GM18858 (cell line): ENCODE measurements around the gene ADSS1.
"Not testable (repeated sequence)": the region's sequence is repeated elsewhere in the genome, so short reads cannot be mapped to it uniquely, and the experiment has no call there.

Experiments used
- ATAC-seq: cut with Tn5 transposase; IDR thresholded peaks from one replicate; pipeline ENCODE4 v1.9.1; 2021; ENCODE audit not compliant: unreplicated experiment

ADSS1 gene

DNA sequence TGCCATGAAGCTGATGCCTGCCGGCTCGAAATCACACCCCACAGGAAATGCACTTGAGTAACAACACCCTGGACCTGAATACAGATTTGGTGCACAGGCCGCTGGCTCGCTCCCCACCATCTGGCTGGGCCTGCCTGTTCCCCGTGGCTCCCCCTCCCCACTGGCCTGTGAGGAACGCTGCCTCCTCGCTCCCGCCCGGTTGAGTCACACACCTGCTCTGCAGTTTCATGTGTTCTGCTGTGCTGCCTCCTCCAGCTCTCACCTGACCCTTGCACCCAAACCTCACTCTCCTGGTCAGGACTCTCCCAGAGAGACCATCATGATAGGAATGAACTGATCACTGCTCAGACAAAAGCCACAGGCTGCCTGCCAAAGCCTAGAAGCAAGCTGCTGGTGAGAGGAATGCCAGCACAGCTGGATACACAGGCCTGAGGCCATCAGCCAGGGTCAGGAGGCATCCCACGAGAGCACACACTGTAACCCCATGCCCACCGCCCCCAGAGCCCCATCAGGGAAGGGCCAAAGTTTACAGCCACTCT, 25.2 kb downstream of the ADSS1 start:
- ATAC-seq = no peak

DNA sequence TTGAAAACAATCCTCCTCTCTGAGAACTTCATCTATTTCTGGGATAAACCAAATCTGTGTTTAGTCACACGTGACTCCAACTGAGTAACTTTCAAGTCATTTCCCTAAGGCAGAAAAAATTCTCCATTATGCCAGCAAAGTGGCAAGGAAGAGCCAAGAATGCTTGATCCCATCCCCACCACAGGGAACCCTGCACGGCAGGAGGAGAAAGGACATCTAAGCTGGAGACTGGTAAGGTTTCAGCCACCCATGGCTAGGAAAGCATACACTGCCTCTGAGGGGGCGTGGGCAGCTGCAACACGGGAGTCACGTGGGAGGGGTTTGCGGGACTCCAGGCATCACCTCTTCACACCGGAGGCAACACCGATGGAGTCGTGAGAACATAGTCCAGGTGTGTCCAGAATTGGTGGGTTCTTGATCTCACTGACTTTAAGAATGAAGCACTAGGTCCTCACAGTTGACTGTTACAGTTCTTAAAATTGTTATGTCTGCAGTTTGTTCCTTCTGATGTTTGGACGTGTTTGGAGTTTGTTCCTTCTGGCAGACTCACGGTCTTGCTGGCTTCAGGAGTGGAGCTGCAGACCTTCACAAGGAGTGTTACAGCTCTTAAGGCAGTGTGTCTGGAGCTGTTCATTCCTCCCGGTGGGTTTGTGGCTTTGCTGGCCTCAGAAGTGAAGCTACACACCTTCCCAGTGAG, 26.2 kb downstream of the ADSS1 start:
- ATAC-seq = no peak

DNA sequence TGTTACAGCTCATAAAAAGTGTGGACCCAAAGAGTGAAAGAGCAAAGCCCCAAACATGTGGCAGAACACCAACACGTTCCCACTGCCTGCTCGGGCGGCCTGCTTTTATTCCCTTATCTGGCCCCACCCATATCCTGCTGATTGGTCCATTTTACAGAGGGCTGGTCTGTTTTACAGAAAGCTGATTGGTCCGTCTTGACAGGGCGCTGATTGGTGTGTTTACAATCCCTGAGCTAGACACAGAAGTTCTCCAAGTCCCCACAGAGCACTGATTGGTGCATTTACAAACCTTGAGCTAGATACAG, 26.7 kb downstream of the ADSS1 start:
- ATAC-seq = not testable (repeated sequence)

DNA sequence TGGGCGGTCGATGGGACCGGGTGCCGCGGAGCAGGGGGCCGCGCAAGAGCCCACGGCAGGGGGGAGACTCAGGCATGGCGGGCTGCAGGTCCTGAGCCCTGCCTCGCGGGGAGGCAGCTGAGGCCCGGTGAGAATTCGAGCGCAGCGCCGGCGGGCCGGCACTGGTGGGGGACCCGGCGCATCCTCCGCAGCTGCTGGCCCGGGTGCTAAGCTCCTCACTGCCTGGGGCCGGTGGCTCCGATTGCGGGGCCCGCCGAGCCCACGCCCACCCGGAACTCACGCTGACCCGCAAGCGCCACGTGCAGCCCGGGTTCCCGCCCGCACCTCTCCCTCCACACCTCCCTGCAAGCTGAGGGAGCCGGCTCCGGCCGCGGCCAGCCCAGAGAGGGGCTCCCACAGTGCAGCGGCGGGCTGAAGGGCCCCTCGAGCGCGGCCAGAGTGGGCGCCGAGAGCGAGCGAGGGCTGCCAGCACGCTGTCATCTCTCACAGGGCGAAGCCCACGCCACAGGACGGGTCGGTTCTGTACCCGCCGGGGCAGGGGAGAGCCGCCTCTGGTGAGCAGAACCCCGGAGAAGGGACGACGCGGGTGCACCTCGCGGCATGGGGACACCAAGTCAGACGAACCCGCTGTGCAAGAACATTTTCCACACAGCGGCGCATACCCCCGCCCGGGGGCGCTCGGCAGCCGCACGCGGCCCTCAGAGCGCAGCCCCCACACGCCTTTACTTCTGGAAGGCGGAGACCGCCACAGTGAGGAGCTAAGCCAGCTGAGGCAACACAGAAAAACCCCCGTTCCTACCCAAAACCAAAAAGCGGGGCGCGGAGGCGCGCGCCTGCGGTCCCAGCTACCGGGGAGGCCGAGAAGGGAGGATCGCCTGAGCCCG, 27.8 kb downstream of the ADSS1 start:
- ATAC-seq = no peak

DNA sequence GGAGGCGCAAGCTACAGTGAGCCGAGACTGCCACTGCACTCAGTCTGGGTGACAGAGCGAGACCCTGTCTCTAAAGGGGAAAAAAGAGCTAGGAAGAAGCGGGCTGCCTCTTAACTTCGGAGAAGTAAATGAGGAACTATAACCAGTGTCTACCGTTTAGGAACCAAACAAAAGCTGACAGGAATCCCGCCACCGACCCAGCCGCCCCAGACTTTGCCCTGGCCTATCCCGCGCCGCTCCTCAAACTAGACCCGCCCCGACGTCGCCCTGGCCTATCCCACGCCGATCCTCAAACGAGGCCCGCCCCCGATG, 28.4 kb downstream of the ADSS1 start:
- peak; percentile 54 for ATAC-seq

DNA sequence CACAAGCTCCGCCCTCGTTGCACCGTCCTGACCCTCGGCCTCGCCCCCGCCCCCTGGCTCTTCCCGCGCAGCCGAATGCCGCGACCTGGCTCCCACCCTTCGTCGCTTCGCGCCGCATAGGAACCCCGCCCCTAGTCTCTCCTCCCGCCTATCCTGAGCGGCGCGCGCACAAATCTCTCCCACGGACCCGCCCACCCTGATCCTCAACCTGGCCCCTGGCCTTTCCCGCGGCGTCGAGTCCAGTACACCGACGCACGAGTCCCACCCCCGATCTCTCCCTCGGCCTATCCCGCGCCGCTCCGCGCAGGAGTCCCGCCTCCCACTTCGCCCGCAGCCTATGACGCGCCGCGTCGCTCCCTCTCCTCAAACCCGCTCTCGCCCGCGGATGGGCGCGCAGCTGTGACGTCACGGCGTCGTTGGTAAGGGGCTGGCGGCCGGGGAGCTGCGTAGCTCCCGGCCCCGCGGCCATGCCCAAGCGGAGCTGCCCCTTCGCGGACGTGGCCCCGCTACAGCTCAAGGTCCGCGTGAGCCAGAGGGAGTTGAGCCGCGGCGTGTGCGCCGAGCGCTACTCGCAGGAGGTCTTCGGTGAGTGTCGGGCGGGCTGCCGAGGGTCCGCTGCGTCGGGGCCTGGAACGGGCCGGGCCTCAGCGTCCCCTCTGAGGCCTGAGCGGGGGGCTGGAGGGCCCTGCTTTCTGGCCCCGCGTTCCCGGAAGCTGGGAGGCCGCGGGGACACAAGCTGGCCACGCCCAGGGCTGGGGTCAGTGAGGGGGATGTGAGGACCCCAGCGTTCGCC, 28.9 kb downstream of the ADSS1 start, which contains the start of gene SIVA1:
TSS of gene SIVA1 (plus strand) at position 413 of the 793 bp plus-strand sequence. CDS start at position 468, 55 bp downstream.
- peak; percentile 88 for ATAC-seq

DNA sequence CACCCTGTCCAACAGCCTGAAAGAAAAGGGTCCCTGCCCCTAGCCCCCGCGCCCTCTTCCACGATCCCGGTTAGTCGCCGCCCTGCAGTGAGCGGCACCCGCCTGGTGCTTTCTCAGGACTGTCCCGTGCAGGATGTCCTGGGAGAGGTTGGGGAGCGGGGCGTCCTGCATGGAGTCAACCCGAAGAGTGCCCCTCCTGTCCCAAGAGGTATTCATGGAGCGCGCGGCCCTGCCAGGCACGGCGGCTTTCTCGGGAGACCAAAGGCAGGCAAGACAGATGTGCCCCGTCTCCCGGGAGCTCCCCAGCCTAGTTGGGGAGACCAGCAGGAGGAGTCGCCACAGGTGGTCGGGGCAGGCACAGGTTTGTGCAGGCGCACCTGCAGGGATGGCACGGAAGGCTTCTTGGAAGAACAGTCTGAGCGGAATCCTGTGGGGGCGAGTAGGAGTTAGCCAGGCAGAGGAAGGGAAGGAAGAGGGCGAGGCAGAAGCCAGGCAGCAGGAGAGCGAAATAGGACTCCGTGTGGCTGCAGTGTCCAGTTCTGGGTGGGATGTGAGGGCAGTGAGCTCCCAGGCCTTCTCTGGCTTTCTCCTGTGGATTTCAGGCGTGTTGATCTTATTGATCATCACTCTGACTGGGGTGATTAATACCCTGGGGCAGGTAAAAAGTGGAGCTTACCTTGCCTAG, 29.6 kb downstream of the ADSS1 start:
- ATAC-seq = no peak

DNA sequence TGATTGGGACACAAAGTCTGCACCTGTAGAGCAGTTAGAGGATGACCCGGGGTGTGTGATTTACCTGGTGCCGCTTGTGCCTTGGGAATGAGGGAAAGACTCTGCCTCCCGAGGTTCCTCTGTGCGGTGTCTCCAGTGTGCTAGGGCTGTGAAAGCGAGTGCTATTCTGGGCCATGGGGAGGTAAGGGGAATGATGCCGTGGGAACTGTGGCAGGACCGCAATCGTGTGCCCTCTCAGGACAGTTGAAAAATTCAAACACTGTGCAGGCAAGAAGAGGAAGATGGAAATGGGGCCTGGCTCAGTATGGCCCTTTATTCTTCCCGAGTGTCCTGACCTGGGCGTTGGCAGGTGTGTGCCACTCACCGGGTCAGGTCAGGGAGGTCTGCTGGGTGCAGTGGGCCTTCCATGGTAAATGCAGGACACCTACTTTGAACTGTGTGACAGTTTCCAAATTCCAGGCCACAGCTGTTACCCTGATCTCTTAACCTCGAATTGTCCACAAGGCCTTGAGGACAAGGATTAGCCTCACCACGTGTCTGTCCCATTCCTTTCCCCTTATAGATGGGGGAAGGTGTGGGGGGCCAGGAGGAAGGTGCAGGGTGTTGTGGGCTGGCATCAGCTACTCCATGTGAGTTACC, 30.3 kb downstream of the ADSS1 start:
- ATAC-seq = no peak

DNA sequence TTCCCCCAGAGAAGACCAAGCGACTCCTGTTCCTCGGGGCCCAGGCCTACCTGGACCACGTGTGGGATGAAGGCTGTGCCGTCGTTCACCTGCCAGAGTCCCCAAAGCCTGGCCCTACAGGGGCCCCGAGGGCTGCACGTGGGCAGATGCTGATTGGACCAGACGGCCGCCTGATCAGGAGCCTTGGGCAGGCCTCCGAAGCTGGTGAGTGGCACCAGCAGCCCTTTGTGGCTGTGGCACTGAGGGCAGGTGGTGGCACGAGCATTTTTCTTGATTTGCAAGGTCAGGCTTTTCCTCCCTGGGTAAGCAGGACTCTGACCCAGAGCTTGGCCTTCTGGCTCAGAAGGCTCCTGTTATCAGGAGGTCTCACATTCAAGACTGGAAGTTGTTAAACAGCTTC, 31.6 kb downstream of the ADSS1 start:
- ATAC-seq = no peak

DNA sequence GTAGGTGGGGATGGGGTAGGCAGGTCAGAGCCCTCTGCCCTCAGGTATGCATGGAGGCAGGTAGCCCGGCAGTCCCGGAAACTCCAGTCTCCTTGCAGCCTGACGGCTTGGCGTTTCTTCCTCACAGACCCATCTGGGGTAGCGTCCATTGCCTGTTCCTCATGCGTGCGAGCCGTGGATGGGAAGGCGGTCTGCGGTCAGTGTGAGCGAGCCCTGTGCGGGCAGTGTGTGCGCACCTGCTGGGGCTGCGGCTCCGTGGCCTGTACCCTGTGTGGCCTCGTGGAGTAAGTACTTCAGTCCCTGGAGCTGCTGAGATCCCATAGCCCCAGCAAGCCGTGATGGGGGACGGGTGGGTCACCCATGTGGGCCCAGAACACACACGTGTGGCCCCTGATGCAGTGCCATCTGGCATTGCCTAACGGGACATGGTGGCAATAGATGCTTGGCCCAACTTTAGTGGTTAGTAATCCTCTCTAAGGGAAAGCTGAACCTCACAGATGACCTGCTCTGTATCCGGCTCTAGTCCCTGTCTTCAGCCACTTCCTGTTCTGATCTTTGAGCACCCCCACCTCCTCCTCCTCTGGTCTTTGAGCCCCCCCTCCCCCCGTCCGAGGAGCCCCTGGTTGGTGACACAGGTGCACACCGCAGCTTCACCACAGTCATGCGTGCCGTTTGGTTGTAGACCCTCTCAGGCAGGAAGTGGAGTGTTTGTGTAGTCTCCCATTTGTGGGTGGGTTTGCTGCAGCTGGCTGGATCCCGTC, 32.6 kb downstream of the ADSS1 start:
- ATAC-seq = no peak

DNA sequence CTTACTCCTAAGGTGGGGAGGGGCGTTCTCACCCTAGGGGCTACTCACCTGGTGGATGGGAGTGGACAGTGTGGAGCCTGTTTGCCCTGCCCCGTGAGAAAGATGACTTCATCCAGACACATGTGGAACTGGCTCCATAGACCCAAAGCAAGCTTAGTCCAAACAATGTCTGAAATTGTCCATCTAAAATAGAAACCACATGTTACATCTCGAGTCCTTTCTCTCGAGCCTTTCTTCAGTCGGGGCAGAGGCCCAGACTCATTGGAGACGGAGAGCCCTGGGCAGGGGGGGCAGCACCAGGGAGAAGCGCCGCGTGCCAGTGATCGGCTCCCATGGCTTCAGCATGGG, 33.2 kb downstream of the ADSS1 start:
- ATAC-seq = no peak

DNA sequence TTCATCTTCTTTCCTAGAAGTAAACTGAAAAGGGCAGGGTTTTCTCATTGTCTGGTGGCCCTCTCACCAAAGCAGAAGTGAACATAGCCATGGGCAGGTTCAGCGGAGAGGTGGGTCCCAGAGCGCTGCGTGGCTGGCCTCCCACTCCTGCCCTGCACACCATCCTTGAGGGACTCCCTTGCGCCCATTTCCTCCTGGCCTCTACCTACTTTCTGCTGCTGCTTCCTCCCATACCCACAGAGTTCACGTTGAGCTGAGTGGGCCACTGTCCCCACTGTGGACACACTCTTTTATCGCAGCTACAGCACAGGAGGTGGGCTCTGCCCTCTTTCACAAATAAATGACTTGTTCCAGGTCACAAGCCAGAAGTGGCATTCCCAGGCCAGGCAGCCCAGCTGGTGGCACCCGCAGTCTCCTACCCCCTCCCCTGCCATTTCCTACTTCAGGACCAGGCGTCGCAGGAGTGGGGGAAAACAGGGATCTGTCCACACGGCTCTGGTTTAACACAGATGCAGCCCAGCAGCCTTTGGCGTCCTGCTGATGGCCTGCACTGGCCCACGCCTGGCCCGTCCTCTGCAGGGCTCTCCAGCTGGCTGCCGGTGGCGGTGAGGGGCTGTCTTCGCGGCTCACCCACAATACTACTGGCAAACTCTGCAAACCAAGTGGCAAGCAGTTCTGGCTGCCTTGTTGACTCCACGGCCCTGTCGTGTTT, 33.8 kb downstream of the ADSS1 start:
- ATAC-seq = no peak

DNA sequence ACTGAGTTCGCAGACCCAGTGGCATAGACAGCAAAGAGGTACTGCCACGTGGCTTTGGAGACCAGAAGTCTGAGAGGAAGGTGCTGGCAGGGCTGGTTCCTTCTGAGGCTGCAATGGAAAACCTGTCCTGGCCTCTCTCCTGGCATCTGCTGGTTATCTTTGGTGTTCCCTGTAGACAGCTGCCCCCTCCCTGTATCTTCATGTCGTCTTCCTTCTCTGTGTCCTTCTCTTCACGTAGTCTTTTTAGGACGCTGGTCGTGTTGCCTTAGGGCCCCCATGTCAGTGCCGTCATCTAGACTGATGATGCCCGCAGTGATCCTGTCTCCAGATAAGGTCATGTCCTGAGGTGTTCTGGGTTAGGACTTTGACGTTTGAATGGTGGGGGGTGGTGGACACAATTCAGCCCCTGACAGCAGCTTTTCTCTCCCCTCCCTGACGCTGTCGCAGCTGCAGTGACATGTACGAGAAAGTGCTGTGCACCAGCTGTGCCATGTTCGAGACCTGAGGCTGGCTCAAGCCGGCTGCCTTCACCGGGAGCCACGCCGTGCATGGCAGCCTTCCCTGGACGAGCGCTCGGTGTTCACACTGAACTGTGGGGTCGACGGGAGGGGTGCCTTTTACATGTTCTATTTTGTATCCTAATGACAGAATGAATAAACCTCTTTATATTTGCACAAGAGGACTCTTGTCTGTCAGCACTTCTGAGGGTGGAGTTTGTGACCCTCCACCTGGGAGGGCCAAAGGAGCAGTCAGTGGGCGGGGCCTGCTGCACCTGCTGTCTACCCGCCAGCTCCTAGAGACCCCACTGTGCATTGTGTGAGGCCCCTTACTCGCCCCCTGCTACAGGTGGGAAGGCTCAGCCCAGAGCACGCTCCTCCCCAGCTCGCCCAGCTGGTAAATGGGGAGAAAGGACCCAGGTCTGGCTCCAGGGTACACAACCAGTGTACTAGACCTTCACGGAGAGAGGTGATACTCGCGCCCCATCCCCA, 35.2 kb downstream of the ADSS1 start:
- no peak for ATAC-seq

DNA sequence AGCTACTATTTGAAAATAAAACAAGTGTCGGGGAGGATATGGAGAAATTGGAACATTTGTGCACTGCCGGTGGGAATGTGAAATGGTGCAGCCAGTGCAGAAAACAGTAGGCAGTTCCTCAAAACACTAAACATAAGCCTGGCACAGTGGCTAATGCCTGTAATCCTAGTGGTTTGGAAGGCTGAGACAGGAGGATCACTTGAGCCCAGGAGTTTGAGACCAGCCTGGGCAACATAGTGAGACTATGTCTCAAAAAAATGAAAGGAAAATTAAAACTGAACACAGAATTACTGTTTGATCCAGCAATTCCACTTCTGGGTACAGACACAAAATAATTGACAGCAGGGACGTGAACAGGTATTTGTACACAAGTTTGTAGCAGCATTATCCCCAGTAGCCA, 41.5 kb downstream of the ADSS1 start:
- ATAC-seq = no peak

DNA sequence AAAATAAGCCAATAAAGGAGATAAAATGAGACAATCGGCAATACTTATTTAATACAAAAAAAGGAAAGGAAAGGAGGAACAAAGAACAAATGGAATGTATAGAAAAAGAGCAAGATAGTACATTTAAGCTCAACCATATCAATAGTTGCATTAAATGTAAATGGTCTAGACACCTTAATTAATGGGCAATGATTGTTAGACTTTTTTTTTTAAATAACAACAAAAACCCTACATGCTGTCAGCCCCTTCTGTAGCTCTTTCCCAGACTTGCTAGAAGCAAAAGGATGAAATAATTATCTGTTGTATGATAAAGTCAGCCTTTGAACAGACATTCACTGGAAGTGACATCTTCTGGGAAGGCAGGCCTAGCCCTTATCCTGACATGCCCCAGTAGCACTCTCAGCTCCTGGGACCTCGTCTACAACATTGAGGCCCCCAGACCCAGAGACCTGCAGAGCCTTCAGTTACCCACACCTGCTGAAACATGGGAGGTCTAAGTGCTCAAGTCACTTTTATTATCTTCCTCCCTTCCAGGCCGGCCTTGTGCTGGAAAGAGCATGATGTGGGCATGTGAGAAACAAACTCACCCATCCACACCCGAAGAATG, 42.3 kb downstream of the ADSS1 start:
- no peak for ATAC-seq

DNA sequence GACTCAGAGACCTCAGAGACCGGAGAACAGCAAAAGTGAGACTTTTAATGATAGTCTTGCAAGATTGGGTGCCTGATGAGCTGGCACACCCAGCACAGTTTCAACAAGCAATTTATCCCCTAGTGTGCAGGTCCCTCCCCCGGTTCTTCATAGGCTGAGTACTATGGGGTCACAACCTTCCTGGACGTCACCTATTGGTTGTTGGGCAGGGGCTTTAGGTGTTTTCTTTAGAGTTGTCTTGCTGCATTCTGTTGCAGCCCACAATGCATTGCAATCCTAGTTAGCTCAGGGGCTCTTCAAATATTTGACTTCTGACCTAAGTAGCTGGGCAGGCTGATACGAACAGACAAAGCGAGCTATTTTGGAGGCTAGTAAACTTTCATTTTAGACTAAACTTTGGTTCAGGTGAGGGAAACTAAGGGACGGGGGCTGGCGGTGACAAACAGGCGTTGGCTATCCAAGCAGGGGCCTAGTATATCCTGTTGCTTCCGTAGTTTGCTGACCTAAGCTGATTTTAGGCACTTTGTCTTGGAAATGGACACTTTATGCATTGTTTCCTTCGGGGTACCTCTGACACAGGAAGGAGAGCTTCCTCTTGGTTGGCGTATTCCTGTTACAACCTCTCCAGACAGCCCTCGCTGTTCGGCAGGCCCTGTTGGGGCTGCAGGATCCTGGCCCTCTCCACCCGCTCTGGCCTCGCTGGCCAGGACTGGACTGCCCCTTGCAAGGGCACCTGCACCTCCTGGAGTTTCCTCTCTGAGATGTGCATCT, 43.0 kb downstream of the ADSS1 start:
- no peak for ATAC-seq

DNA sequence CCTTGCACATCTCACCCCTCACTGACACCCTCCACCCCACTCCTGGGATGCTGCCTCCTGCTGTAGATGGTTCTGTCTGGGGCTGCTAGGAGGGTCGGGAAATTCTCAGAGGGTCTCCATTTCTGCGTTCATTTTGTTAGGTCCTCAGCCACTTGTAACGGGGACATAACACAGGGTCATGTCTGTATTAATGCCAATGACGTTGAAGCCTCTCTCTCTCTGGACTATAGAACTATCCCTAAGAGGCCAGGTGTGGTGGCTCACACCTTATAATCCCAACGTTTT, 43.5 kb downstream of the ADSS1 start:
- no peak for ATAC-seq
